ENCODE results near the gene POLR2M. TPM values are rescaled to one million over a fixed set of nuclear protein-coding genes. Genes with fewer than 3 reads are reported as not detected.

The POLR2M gene
- 25.9 and 33.5 TPM in 2 replicates for polyA plus RNA-seq

DNA sequence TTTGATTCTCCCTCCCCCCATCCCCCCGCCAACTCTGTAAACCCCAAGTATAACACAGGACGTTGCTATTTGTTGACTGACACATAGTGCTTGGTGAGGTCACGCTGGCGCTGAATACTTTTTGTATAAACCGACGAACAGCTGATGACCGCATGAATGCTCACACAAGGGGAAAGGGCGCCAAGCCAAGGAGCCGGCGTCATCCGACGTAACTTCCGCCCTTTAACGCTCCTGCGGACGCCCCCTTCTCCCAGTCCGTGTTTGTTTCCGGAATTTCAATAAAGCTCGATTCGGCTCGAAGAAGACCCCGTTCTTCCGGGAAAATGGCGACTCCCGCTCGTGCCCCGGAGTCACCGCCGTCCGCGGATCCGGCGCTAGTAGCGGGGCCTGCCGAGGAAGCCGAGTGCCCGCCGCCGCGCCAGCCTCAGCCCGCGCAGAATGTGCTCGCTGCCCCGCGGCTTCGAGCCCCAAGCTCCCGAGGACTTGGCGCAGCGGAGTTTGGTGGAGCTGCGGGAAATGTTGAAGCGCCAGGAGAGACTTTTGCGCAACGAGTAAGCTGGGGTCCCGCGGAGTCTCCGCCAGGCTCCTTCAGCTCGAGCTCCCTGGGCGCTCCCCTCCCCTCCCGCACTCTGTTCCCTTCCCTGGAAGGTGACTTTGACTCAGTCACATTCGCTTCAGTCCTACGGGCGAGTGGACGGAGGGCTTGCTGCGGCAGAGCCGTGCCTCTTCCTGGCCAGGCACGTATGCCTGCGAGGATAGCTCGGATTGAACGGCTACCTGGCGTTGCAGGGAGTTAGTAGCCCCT is at the start of gene POLR2M:
TSS of gene POLR2M (plus strand) at position 310 of the 805 bp plus-strand sequence. CDS start at position 439, 129 bp downstream.

Other genes with a start within 250 kb of the POLR2M start
- gene MYZAP, start 114.8 kb upstream of the POLR2M start, polyA plus RNA-seq = 3.5 TPM in 1 of 2 replicates, not detected in the other